Measurements from ENCODE around the gene TTC12.

DNA sequence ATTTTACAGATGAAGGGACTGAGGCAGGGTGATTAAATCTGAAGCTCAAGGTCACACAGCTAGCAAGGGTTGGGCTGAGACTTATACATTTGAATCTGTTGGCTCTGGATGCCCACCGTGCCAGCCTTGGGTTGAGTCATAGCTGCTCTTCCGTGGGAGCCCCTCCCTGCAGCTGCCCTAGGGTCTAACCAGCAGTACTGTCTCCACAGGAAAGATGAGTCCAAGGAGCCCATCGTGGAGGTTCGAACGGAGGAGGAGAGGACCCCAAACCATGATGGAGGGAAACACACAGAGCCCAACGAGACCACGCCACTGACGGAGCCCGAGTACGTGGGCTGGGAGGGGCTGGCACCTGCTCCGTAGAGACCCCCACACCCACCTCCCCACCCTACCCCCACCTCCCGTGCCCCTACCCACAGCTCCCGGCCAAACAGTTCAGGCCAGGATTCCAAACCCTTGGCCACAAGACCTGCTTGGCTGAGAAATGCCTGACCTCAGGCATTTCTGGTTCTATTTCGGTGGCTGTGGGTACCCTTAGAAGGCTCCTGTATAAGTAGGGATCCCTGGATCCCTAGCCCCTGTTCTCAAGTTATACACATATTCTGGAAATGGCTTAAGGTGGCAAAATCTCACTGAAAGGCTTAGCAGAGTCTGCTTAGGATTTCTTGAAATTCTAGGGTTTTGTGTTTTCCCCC is 42.7 kb upstream of the TTC12 start:
- TF ChIP-seq CTCF (IDR thresholded peaks at IDR 0.05; ENCODE audit: control extremely low read depth in 1 of 3, insufficient read depth in 1 of 3, low read depth in 1 of 3, low read length in 3 of 3) (no peak), POLR2AphosphoS5 (IDR thresholded peaks at IDR 0.05; ENCODE audit: low read depth, low read length) (no peak), RBBP5 (IDR thresholded peaks at IDR 0.05; ENCODE audit: borderline replicate concordance, low read depth, low read length) (no peak), PHF8 (conservative IDR thresholded peaks at IDR 0.05; ENCODE audit: low read depth, low read length) (no peak), RFX5 (IDR thresholded peaks at IDR 0.05; ENCODE audit: borderline replicate concordance, low read depth, low read length) (no peak), GABPA (IDR thresholded peaks at IDR 0.05; ENCODE audit: borderline replicate concordance, insufficient read depth, low read length) (no peak), CHD1 (IDR thresholded peaks at IDR 0.05; ENCODE audit: low read depth, low read length) (no peak), POLR2A (IDR thresholded peaks at IDR 0.05; ENCODE audit: control extremely low read depth in 1 of 2, low read depth in 2 of 2, low read length in 2 of 2) (no peak), SP2 (IDR thresholded peaks at IDR 0.05; ENCODE audit: low read length) (no peak), EZH2 (IDR thresholded peaks at IDR 0.05; ENCODE audit: low read depth, low read length, severe bottlenecking) (no peak), HDAC2 (IDR thresholded peaks at IDR 0.05; ENCODE audit: borderline replicate concordance in 1 of 2, low read depth in 2 of 2, low read length in 2 of 2) (no peak), TAF1 (IDR thresholded peaks at IDR 0.05; ENCODE audit: low read depth, low read length) (no peak)
- TF ChIP-seq, protein P1, sequence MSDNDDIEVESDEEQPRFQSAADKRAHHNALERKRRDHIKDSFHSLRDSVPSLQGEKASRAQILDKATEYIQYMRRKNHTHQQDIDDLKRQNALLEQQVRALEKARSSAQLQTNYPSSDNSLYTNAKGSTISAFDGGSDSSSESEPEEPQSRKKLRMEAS (IDR thresholded peaks at IDR 0.05), result no peak
